HepG2 (cell line): ENCODE measurements around the gene ATP10A. TPM values are rescaled to one million over a fixed set of nuclear protein-coding genes. Genes with fewer than 3 reads are reported as not detected.

Source experiments
- ATAC-seq: fragments of 200-7000 bp; cut with Tn5 transposase; 3 replicates; pipeline ENCODE4 v1.9.1; 2020; ENCODE audit warnings: mild to moderate bottlenecking, moderate library complexity
- BruUV-seq: library from RNA; stranded (reverse); fragments of 400-500 nt; replicated peaks from 2 replicates; lab custom pipeline; 2021; lab: Mats Ljungman, UMichigan
- CTCF ChIA-PET: fragments of 300-600 bp; formaldehyde crosslinking; extraction: SDS; loops from one replicate; lab custom pipeline; 2021; ENCODE audit warnings: low total read pairs, inconsistent platforms, low intra/inter-chr PET ratio; lab: Yijun Ruan, JAX
- POLR2A ChIA-PET: fragments of 350-600 bp; sonication (Branson Sonifier 250); formaldehyde crosslinking; loops from one replicate; lab custom pipeline; 2020; ENCODE audit warnings: antibody characterized with exemption, inconsistent platforms; lab: Yijun Ruan, JAX
- DNase-seq: peaks from one replicate; pipeline ENCODE4 v3.0.0-alpha.2; 2015; ENCODE audit warnings: low spot score
- FAIRE-seq: peaks from 3 replicates; lab custom pipeline; 2011; peaks lifted over from hg19 to GRCh38; lab: Jason Lieb, UNC
- H2AFZ ChIP-seq: one replicate; pipeline ENCODE4 v1.6.1; 2011; ENCODE audit warnings: low read length, inconsistent platforms
- H3K27ac ChIP-seq: fragments of 300-600 bp; 3 replicates; pipeline ENCODE4 v1.8.0; 2011; ENCODE audit warnings: mixed run types, mild to moderate bottlenecking, mixed read lengths, low read length, inconsistent platforms; ENCODE audit not compliant: insufficient read depth; ENCODE audit errors: extremely low read length
- H3K27me3 ChIP-seq, 2 experiments: fragments of 200-600 bp in 1 of 2; 2 replicates in 1 of 2; 3 replicates in 1 of 2; pipeline versions ENCODE4 v1.6.0 to v1.8.0; 2011; ENCODE audit warnings: low read length in 2 of 2, mild to moderate bottlenecking in 2 of 2, moderate library complexity in 2 of 2, inconsistent platforms in 1 of 2; ENCODE audit not compliant: insufficient read depth in 2 of 2, control insufficient read depth in 1 of 2
- H3K36me3 ChIP-seq, 2 experiments: fragments of 200-600 bp in 1 of 2; replicated peaks in 1 of 2; 2 replicates in 1 of 2; 3 replicates in 1 of 2; pipeline versions ENCODE4 v1.5.1 to v1.8.0; 2011; ENCODE audit warnings: low read length in 2 of 2, inconsistent platforms in 1 of 2; ENCODE audit not compliant: insufficient read depth in 2 of 2, control insufficient read depth in 1 of 2
- H3K4me1 ChIP-seq: 2 replicates; pipeline ENCODE4 v1.5.1; 2012; ENCODE audit warnings: low read length, inconsistent platforms; ENCODE audit not compliant: insufficient read depth
- H3K4me2 ChIP-seq: 2 replicates; pipeline ENCODE4 v1.6.0; 2011; ENCODE audit warnings: low read depth, low read length, inconsistent platforms
- H3K4me3 ChIP-seq, 3 experiments: fragments of 200-600 bp in 1 of 3; sonication (generic), shearing (Covaris generic) in 1 of 3; replicated peaks in 1 of 3; 2 replicates each; pipeline ENCODE4 v1.5.1; 2011 to 2016; ENCODE audit warnings: low read length in 3 of 3, inconsistent platforms in 2 of 3, low read depth in 2 of 3, mild to moderate bottlenecking in 2 of 3, control low read depth in 1 of 3, mixed read lengths in 1 of 3; ENCODE audit not compliant: insufficient read depth in 1 of 3
- H3K79me2 ChIP-seq: one replicate; pipeline ENCODE4 v1.6.1; 2011; ENCODE audit warnings: low read length, inconsistent platforms; ENCODE audit not compliant: insufficient read depth
- H3K9ac ChIP-seq: 2 replicates; pipeline ENCODE4 v1.6.0; 2011; ENCODE audit warnings: mild to moderate bottlenecking, low read depth, low read length, inconsistent platforms; ENCODE audit not compliant: insufficient read depth
- H3K9me3 ChIP-seq: 2 replicates; pipeline ENCODE4 v1.5.1; 2012; ENCODE audit warnings: mild to moderate bottlenecking, low read length
- H4K20me1 ChIP-seq: 2 replicates; pipeline ENCODE4 v1.6.0; 2011; ENCODE audit warnings: inconsistent platforms, mild to moderate bottlenecking, low read length, moderate library complexity; ENCODE audit not compliant: insufficient read depth
- ATAD3A ChIP-seq: sonication (generic); formaldehyde crosslinking; IDR thresholded peaks from 2 replicates; pipeline ENCODE4 v1.4.0; 2020; ENCODE audit warnings: missing genetic modification reagents
- CBX1 ChIP-seq: IDR thresholded peaks from one replicate; pipeline ENCODE4 v1.6.1; 2016; ENCODE audit warnings: antibody characterized with exemption, low read depth
- FOXJ3 ChIP-seq: sonication (generic); formaldehyde crosslinking; IDR thresholded peaks from 2 replicates; pipeline ENCODE4 v1.4.0; 2020; ENCODE audit warnings: missing genetic modification reagents, mild to moderate bottlenecking, borderline replicate concordance
- FOXO4 ChIP-seq: sonication (generic); formaldehyde crosslinking; conservative IDR thresholded peaks from 2 replicates; pipeline ENCODE4 v1.8.1; 2023; ENCODE audit warnings: missing genetic modification reagents
- GABPB1 ChIP-seq: IDR thresholded peaks from 2 replicates; pipeline ENCODE4 v1.6.1; 2016; ENCODE audit warnings: mild to moderate bottlenecking, missing genetic modification reagents, moderate library complexity, missing compliant biosample characterization
- GLI4 ChIP-seq: sonication (generic); formaldehyde crosslinking; IDR thresholded peaks from 2 replicates; pipeline ENCODE4 v1.5.1; 2020; ENCODE audit warnings: missing genetic modification reagents, mild to moderate bottlenecking, moderate library complexity, borderline replicate concordance
- GTF2F1 ChIP-seq: fragments of 150-350 bp; IDR thresholded peaks from 2 replicates; pipeline ENCODE4 v1.6.1; 2014; ENCODE audit warnings: low read length
- HNRNPUL1 ChIP-seq: fragments of 200-400 bp; formaldehyde crosslinking; IDR thresholded peaks from 2 replicates; pipeline ENCODE4 v1.6.1; 2017; ENCODE audit warnings: low read depth, mild to moderate bottlenecking, low read length, moderate library complexity
- LCORL ChIP-seq, 2 experiments: fragments of 450-650 bp in 1 of 2; sonication (generic) in 1 of 2; formaldehyde crosslinking in 1 of 2; IDR thresholded peaks; 2 replicates each; pipeline versions ENCODE4 v1.5.0 to v1.6.1; 2017 to 2020; ENCODE audit warnings: antibody characterized with exemption in 1 of 2, missing genetic modification reagents in 1 of 2
- MAX ChIP-seq: IDR thresholded peaks from 2 replicates; pipeline ENCODE4 v1.6.1; 2012; ENCODE audit warnings: inconsistent platforms
- NFKBIZ ChIP-seq: IDR thresholded peaks from 2 replicates; pipeline ENCODE4 v1.6.1; 2018; ENCODE audit warnings: missing genetic modification reagents, missing compliant biosample characterization
- NR2F6 ChIP-seq, 2 experiments: IDR thresholded peaks; 2 replicates each; pipeline ENCODE4 v1.6.1; 2016; ENCODE audit warnings: antibody characterized with exemption in 1 of 2, mild to moderate bottlenecking in 1 of 2
- POGZ ChIP-seq: sonication (generic); formaldehyde crosslinking; IDR thresholded peaks from 2 replicates; pipeline ENCODE4 v1.4.0; 2020; ENCODE audit warnings: mild to moderate bottlenecking, missing genetic modification reagents
- RARA ChIP-seq: IDR thresholded peaks from 2 replicates; pipeline ENCODE4 v1.6.1; 2016; ENCODE audit warnings: missing genetic modification reagents, missing compliant biosample characterization
- REPIN1 ChIP-seq: sonication (generic); formaldehyde crosslinking; IDR thresholded peaks from 2 replicates; pipeline ENCODE4 v1.8.0; 2022; ENCODE audit warnings: missing genetic modification reagents, low read depth, mild to moderate bottlenecking, borderline replicate concordance
- SYNCRIP ChIP-seq: fragments of 200-400 bp; formaldehyde crosslinking; IDR thresholded peaks from 2 replicates; pipeline ENCODE4 v1.6.1; 2018; ENCODE audit warnings: mild to moderate bottlenecking, low read depth, low read length; ENCODE audit not compliant: insufficient read depth
- ZFY ChIP-seq: sonication (generic); formaldehyde crosslinking; IDR thresholded peaks from 2 replicates; pipeline ENCODE4 v1.4.0; 2020; ENCODE audit warnings: missing genetic modification reagents
- ZNF232 ChIP-seq: sonication (generic); formaldehyde crosslinking; IDR thresholded peaks from 2 replicates; pipeline ENCODE4 v1.4.0; 2020; ENCODE audit warnings: missing genetic modification reagents, borderline replicate concordance
- ZNF34 ChIP-seq: sonication (generic); formaldehyde crosslinking; IDR thresholded peaks from 2 replicates; pipeline ENCODE4 v1.4.0; 2020; ENCODE audit warnings: mild to moderate bottlenecking, missing genetic modification reagents, borderline replicate concordance
- ZNF747 ChIP-seq: sonication (generic); formaldehyde crosslinking; IDR thresholded peaks from 2 replicates; pipeline ENCODE4 v1.8.1; 2023; ENCODE audit warnings: missing genetic modification reagents, mild to moderate bottlenecking, borderline replicate concordance
- ZNF841 ChIP-seq: sonication (generic); formaldehyde crosslinking; IDR thresholded peaks from 2 replicates; pipeline ENCODE4 v1.8.1; 2023; ENCODE audit warnings: missing genetic modification reagents, borderline replicate concordance
- WGBS: methylation state at CpG from one replicate; pipeline ENCODE4 v1.1.6; 2017; ENCODE audit warnings: low lambda C conversion rate; 5-methylcytosine and 5-hydroxymethylcytosine counted together
- in situ Hi-C: cut with HindIII; loops from 2 replicates; pipeline ENCODE4 v1.10.0; 2017; ENCODE audit warnings: low pct_unique_long_range_greater_than_20kb; ENCODE audit not compliant: extremely low pct_ligation_motif_present
- intact Hi-C: fragments of 100-400 bp; cut with micrococcal nuclease; formaldehyde crosslinking; loops from one replicate; pipeline ENCODE4 v1.10.0; 2022; ENCODE audit not compliant: unreplicated experiment
- polyA plus RNA-seq, 8 experiments: library from polyadenylated mRNA; depleted of rRNA in 3 of 8; stranded (reverse) in 7 of 8; unstranded in 1 of 8; fragments of >200 nt; fragmentation: Illumina TruSeq in 4 of 8; extraction: Trizol in 4 of 8; gene quantifications; 2 replicates each; pipeline versions ENCODE4 v1.2.1 to v1.2.3, GENCODE V29; 2011 to 2016; ENCODE audit warnings: low read depth in 4 of 8, missing spikeins in 1 of 8, mixed read lengths in 1 of 8; ENCODE audit not compliant: insufficient read depth in 1 of 8
- total RNA-seq, 5 experiments: library from RNA; depleted of rRNA; stranded (reverse); fragments of >200 nt; fragmentation: Illumina TruSeq; extraction: Trizol; gene quantifications; 2 replicates each; pipeline ENCODE4 v1.2.3, GENCODE V29; 2016; ENCODE audit warnings: low read depth in 1 of 5

Gene ATP10A
- total and polyA plus RNA-seq, 2 of the 13 experiments (the other 11 are each of a cell fraction or from before 2014, with no cell fraction given): 0.58 to 4.2 TPM

GRCh38 chr15:25786040-25786439, 77.1 kb downstream of the ATP10A start:
- Histone ChIP-seq H3K9ac (no peak overlapping the region), H3K27me3 (no peaks in the 10 kb centered on the region), H3K9me3 (no peaks in the 10 kb centered on the region), H3K79me2 (no peaks in the 10 kb centered on the region), H3K27ac (no peak overlapping the region), H4K20me1 (no peaks in the 10 kb centered on the region), H3K4me2 (no peak overlapping the region), H3K4me3 (no peak overlapping the region), H3K4me1 (peaks cover 21% of the 10 kb centered on the region), H3K36me3 (no peaks in the 10 kb centered on the region), H2AFZ (no peak overlapping the region)
- CTCF ChIA-PET: no interaction called here
- DNase-seq: no peak
- in situ Hi-C loops: no loop called here
- ATAC-seq: no peak
- no TSS peak for BruUV-seq
- FAIRE-seq: no peak
- POLR2A ChIA-PET: no interaction called here
- 86% methylated on average over 9 of the region's 14 CpGs for WGBS
- TF ChIP-seq SYNCRIP: no peak
- TF ChIP-seq HNRNPUL1: no peak
- no peak for TF ChIP-seq ZNF841 (CRISPR knock-in tag)
- no peak for TF ChIP-seq GABPB1 (CRISPR knock-in tag)
- TF ChIP-seq FOXO4 (CRISPR knock-in tag): no peak
- TF ChIP-seq CBX1: no peak
- TF ChIP-seq NR2F6 (IDR thresholded peaks at IDR 0.05): no peak
- TF ChIP-seq NR2F6 (CRISPR knock-in tag; IDR thresholded peaks at IDR 0.05): no peak
- intact Hi-C loops: no loop called here

GRCh38 chr15:25785641-25786025, 77.5 kb downstream of the ATP10A start:
- in situ Hi-C loops: no loop called here
- no peak for FAIRE-seq
- no peak overlapping the region for H3K4me2 ChIP-seq
- WGBS: 62% methylated on average over 7 of the region's 9 CpGs
- BruUV-seq: no TSS peak
- H3K36me3 ChIP-seq: no peaks in the 10 kb centered on the region
- peaks cover 21% of the 10 kb centered on the region for H3K4me1 ChIP-seq
- H3K9me3 ChIP-seq: no peaks in the 10 kb centered on the region
- no peak for DNase-seq
- ChIA-PET POLR2A (no interaction called here), CTCF (no interaction called here)
- H3K4me3 ChIP-seq: no peak overlapping the region
- H4K20me1 ChIP-seq: no peaks in the 10 kb centered on the region
- H3K9ac ChIP-seq: no peak overlapping the region
- intact Hi-C loops: no loop called here
- ATAC-seq: no peak
- no peaks in the 10 kb centered on the region for H3K27me3 ChIP-seq
- no peak overlapping the region for H3K27ac ChIP-seq
- H3K79me2 ChIP-seq: no peaks in the 10 kb centered on the region
- H2AFZ ChIP-seq: no peak overlapping the region
- no peak for TF ChIP-seq RARA (CRISPR knock-in tag)
- no peak for TF ChIP-seq ZFY (CRISPR knock-in tag)
- TF ChIP-seq GLI4: no peak
- TF ChIP-seq LCORL (IDR thresholded peaks at IDR 0.05): no peak
- TF ChIP-seq LCORL (CRISPR knock-in tag; IDR thresholded peaks at IDR 0.05): no peak
- TF ChIP-seq FOXJ3: no peak
- no peak for TF ChIP-seq MAX
- no peak for TF ChIP-seq ZNF747 (CRISPR knock-in tag)
- no peak for TF ChIP-seq GTF2F1
- no peak for TF ChIP-seq ZNF34
- TF ChIP-seq REPIN1 (CRISPR knock-in tag): no peak
- TF ChIP-seq ATAD3A (CRISPR knock-in tag): no peak
- no peak for TF ChIP-seq POGZ
- no peak for TF ChIP-seq ZNF232 (CRISPR knock-in tag)
- TF ChIP-seq NFKBIZ (CRISPR knock-in tag): no peak
